Measurements from ENCODE around the gene FAM174C.
"Not testable (repeated sequence)": the region's sequence is repeated elsewhere in the genome, so short reads cannot be mapped to it uniquely, and the experiment has no call there.

FAM174C gene

DNA sequence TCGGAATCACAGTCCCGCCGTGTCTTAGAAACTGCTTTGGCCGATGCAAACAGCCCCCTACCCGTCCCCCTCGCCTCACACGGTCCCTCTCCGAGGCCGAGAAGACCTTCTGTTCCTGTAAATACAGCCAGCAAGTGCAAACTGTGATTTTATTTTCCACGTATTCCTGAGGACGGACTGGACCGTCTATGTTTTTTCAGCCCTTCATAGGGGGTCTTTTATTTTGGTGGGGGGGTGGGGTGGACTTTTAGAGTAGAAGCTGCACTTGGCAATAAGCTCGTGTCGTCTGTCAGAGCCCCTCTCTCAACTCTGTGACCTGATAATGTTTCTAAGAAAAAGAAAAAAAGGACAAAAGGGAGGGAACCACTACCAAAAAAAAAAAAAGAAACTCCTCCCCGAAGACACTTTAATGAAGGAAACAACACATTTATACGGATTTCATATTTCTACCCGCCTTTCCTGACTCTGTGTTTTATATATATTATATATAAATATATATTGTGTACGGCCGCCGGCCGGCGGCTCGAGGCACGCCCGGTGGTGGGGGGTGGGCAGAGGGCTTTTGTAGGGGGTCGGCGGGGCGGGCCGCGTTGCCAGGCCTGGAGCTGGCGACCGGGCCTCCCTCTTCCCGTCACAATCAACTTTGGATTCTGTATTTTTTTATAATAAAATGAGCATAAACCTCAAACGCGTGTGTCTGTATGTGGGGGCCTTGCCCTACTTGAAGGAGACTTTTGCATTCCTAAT, 25.6 kb downstream of the FAM174C start:
- DNase-seq (ENCODE audit: low read depth in 2 of 2) = no peak

DNA sequence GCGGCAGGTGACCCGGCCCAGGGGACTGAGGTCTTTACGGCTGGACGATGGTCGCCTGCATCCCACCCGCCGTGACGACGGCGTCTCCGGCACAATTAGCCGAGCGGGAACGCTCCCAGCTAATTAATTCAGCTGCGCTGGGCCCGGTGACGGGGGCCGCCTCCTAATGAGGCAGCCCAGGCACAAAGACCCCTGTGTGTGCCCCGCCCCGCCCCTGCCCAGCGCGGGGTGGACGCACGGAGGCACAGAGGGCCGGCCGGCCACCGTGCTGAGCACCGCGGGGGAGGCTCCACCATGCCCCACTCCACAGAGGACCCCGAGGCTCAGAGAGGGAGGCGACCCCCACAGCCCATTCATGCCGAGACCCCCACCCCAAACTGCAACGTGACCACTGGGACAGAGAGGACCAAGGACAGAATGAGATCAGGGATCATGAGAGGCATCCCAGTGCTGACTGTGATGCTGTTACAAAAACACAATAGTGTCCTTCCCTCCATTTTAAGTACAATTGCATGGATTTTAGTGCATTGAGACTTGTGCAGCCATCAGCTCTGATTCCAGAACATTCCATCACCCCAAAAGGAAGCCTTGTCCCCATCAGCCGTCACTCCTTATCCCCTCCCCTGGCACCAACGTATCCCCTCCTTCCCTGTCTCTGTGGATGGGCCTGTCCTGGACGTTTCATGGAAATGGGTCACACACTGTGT, 27.4 kb downstream of the FAM174C start:
- no peak for DNase-seq (ENCODE audit: low read depth in 2 of 2)

GRCh38 chr19:1304197-1304924, 29.0 kb downstream of the FAM174C start:
- DNase-seq (ENCODE audit: low read depth in 2 of 2) = no peak

- DNase-seq (ENCODE audit: low read depth in 2 of 2) = not testable (repeated sequence)
Observed at GRCh38 chr19:1305354-1305753, 30.0 kb downstream of the FAM174C start.

DNA sequence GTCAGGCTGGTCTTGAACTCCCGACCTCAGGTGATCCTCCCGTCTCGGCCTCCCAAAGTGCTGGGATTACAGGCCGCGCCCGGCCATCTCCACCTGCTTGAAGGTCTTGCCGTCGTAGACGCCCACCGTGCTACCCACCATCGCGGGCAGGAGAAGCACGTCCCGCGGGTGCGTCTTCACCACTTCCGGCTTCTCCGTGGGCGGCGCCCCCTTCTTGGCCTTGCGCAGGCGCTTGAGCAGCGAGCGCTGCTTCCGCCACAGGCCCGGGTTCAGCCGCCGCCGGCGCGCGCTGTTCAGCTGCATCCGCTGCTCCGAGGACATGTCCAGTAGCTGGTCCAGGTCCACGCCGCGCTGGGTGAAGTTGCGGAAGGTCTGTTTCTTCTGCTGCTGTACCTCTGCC, 32.0 kb downstream of the FAM174C start:
- no peak for DNase-seq (ENCODE audit: low read depth in 2 of 2)

- DNase-seq (ENCODE audit: low read depth in 2 of 2) = no peak
Observed at GRCh38 chr19:1307755-1308303, 32.5 kb downstream of the FAM174C start.

GRCh38 chr19:1308718-1309117, 33.4 kb downstream of the FAM174C start:
- no peak for DNase-seq (ENCODE audit: low read depth in 2 of 2)

DNA sequence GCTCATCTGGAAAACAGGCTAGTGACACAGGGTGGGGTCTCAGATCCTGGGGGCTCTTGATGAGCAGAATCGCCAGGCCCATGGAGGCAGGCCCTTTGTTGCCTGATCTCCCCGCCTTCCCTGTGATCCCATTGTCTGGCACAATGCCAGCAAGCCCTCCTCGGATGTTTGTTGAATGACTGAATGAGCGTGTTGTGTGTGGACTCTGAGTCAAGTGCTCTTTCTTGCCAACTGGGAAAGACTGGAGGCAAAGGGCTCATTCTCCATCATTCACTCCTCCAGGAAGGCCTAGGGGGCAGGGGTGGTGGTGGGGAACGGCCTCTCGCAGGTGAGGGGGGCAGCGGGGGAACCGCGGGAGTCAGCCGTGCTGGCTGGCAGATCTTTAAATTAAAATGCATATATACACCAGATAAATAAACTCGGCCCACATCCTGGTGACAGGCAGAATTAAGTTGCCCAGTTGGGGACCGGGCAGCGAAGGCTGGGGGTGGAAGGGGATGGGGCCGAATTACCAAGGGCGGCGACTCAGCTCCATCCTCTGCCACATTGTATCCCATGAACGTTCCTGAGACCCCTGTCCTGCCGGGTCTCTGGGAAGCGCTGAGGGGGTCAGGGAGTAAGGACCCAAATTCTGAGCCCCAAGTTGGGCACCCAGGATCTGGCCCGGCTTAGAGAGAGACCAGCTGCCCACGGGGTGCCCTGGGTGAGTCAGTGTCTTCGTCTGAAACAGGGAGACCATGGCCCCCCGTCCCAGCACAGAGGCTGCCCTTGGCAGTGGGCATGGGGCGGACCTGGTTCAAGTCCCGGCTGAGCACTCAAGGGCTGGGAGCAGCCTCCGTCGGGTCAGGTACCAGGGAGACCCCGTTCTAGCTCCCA, 34.9 kb downstream of the FAM174C start:
- DNase-seq (ENCODE audit: low read depth in 2 of 2) = no peak

- no peak for DNase-seq (ENCODE audit: low read depth in 2 of 2)
Observed at GRCh38 chr19:1310853-1311180, 35.5 kb downstream of the FAM174C start.

DNA sequence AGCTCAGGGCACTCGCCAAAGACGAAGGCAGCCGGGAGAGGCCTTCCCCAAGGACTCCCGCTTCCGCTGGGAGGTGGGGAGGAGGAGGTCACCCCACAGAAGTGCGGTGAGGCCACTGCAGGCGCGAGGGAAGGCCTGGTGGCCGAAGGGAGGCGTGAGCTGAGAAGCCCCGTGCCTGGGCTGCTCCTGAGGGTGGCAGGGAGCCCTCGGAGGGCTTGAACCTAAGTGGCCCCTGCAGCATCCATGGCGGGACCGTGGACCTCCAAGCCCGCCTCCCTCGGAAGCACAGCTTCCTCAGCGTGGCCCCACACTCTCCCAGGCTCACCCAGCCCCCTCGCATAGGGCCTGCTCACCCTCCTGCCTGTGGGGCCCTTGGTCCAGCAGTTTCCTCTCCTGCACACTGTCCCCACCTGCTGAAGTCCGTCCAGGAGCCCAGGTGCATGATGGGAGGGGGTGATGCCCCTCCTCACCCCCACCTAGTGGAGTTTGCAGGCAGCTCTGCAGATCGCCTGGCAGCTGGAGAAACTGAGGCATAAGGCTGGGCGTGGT, 36.3 kb downstream of the FAM174C start:
- DNase-seq (ENCODE audit: low read depth in 2 of 2) = no peak

GRCh38 chr19:1312767-1313694, 37.7 kb downstream of the FAM174C start:
- no peak for DNase-seq (ENCODE audit: low read depth in 2 of 2)

DNA sequence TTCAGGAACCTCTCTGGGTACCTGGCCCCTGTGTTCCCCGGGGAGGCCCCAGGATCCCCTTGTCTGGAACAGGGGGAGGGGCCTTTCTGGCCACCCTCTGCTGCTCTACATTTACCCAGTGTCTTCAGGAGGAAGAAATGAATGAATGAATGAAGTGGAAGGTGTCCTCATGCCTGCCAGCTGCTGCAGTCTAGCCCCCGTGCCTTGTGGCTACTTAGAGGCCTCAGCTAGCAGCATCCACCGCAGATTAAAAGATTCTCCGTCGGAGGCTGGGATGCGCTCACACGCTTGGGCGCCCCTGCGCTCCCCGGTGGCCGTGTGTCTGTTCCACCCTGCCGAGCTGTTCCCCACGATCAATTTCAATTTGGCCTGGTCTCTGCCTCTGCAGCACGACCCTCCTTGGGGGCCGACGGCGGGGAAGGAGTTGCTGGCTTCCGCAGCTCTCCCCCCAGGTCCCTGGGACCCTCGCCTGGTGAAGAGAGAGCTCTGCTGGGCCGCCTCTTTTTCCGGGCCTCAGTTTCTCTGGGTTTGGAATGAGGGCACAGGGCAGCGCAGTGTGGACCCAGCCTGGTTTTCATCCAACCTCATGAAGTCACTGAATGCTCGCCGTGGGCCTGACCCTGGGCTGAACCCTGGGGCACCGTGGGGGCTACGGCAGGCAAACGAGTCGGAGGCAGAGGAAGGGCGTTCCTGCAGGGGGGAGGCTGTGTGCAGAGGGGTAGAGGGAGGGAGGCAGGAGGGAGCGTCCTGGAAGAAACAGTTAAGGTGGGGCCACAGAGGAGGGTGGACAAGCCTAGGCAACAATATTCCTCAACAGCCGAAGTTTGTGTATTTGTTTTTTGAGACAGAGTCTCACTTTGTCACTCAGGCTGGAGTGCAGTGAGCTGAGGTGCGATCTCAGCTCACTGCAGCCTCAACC, 38.6 kb downstream of the FAM174C start:
- DNase-seq (ENCODE audit: low read depth in 2 of 2) = no peak

- peak in 1 of 2 experiments; percentile 21 for DNase-seq (ENCODE audit: low read depth in 2 of 2)
Observed at GRCh38 chr19:1315470-1316166, 40.3 kb downstream of the FAM174C start.

- no peak for DNase-seq (ENCODE audit: low read depth in 2 of 2)
Observed at GRCh38 chr19:1316466-1316865, 41.1 kb downstream of the FAM174C start.

GRCh38 chr19:1317274-1318003, 42.1 kb downstream of the FAM174C start:
- DNase-seq (ENCODE audit: low read depth in 2 of 2) = no peak

DNA sequence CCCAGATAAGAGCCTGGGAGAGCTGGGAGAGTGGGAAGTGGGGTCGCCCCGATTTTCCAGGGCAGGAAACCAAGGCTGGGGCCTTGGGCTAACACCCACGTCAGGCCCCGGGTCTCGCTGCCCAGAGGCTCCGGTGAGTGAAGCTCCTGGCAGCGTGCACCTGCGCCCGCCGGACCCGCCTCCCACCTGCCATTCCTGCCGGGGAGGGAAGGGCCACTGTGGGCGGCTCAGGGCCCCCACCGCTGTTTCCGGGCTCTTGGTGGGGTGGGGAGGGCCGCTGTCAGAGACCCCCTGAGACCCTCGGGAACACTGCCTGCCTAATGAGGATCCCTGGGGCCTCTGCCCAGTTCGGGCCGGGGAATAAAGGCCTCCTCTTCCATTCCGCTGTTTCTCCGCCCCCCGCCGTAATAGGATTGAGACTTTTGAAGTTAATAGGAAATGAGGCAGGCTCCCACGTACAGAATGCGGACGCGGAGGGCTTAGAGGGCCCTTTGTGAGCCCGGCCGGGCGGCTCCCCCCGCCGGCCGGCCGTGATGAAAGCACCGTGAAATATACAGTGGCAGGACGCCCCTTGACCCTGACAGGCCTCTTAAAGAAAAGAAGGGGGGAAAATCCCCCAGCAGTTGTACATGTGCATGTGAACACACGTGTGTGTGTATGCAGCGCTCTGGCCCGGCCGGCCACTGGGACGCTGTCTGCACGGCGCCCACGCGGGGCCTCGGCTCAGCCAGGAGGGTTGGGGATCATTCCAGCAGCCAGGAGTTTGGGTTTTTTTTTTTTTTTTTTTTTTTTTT, 43.5 kb downstream of the FAM174C start:
- no peak for DNase-seq (ENCODE audit: low read depth in 2 of 2)

- DNase-seq (ENCODE audit: low read depth in 2 of 2) = not testable (repeated sequence)
Observed at GRCh38 chr19:1320282-1320650, 44.9 kb downstream of the FAM174C start.

All from stimulated activated CD4-positive, alpha-beta T cell treated with anti-CD3 and anti-CD28 coated beads, Interleukin-12 subunit alpha, Interleukin-12 subunit beta, amount 100 ng/mL, for 24 hours (primary cell).